ENCODE results near the gene CENPT.

The CENPT gene

DNA sequence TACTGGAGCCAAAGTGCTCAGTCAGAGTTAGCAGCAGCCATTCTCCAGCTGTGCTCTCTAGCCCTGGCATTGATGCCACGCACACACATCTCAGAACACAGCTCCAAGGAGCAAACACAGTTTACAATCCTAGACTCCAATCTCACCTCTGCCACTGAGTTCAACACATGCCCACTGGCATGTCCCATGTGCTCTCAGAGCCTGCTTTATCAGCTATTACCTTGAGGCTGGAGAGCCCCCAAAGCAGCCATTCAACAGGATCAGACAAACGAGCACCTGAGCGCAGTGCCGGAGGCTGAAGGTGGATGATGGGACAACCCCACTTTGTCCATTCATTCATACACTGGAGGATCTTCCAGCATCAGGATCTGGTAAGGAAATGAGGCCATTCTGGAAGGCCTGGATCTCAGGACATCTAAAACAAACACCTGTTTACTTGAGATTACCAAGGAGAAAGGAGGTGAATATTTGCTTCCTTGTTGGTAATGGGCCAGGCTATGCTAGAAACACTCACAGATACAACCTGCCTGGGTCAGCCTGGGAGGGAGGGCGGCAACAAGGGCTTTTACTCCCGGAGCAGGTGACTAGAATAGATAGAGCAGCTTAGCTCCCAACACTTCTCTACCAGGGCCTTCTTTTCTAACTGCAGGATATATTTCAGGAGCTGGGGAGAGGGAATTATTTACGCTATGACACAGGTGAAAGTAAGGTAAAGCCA is 66.5 kb downstream of the CENPT start:
- DNase-seq (ENCODE audit: low read depth), result no peak
- TF ChIP-seq, protein P1, sequence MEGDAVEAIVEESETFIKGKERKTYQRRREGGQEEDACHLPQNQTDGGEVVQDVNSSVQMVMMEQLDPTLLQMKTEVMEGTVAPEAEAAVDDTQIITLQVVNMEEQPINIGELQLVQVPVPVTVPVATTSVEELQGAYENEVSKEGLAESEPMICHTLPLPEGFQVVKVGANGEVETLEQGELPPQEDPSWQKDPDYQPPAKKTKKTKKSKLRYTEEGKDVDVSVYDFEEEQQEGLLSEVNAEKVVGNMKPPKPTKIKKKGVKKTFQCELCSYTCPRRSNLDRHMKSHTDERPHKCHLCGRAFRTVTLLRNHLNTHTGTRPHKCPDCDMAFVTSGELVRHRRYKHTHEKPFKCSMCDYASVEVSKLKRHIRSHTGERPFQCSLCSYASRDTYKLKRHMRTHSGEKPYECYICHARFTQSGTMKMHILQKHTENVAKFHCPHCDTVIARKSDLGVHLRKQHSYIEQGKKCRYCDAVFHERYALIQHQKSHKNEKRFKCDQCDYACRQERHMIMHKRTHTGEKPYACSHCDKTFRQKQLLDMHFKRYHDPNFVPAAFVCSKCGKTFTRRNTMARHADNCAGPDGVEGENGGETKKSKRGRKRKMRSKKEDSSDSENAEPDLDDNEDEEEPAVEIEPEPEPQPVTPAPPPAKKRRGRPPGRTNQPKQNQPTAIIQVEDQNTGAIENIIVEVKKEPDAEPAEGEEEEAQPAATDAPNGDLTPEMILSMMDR (conservative IDR thresholded peaks at IDR 0.05; ENCODE audit: control insufficient read depth, insufficient read depth, low read depth, low read length), result no peak
- no peak overlapping the region for H3K4me3 ChIP-seq (ENCODE audit: control insufficient read depth, low read depth, low read length)

DNA sequence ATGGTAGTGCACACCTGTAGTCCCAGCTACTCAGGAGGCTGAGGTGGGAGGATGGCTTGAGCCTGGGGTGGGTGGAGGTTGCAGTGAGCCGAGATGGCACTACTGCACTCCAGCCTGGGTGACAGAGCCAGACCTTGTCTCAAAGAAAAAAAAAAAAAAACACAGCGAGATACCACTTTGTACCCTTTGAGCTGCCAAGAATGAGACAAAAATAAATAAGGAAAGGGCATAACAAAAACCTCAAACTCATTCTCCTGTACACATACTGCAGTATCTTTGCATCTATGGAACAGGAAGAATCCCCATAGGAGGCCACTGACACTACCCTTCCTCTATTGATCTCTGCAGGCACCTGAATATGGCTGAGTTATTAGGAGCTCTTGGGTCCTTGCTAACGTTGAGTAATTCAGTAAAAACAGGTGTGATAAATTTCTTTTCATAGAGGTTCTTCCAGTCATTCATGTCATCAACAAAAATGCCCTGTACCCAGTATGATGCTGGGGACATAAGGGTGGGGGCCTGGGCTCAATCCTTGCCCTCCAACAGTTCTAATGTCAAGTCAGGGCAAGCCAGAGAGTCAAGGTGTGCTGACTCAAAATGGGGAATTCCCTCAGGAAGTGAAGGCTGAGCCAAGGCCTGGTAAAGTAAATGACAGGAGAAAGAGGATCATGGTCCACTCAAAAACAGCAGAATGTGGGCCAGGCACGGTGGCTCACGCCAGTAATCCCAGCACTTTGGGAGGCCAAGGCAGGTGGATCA is 68.1 kb downstream of the CENPT start:
- no peak for DNase-seq (ENCODE audit: low read depth)
- TF ChIP-seq, protein P1 (conservative IDR thresholded peaks at IDR 0.05; ENCODE audit: control insufficient read depth, insufficient read depth, low read depth, low read length), result no peak
- no peak overlapping the region for H3K4me3 ChIP-seq (ENCODE audit: control insufficient read depth, low read depth, low read length)

Data from fibroblast of mammary gland (primary cell).